HEK293 (cell line): ENCODE results near the gene PLCH2.

Experiments
- BCL11B ChIP-seq: fragments of 450-650 bp; formaldehyde crosslinking; IDR thresholded peaks from 2 replicates; pipeline ENCODE4 v1.5.1; 2016; ENCODE audit warnings: low read depth, missing biosample characterization, missing genetic modification characterization
- GLIS1 ChIP-seq: fragments of 450-650 bp; formaldehyde crosslinking; IDR thresholded peaks from 2 replicates; pipeline ENCODE4 v1.5.1; 2016; ENCODE audit warnings: missing biosample characterization, missing genetic modification characterization
- GLIS2 ChIP-seq: fragments of 450-650 bp; formaldehyde crosslinking; IDR thresholded peaks from 2 replicates; pipeline ENCODE4 v1.5.1; 2016; ENCODE audit warnings: missing biosample characterization, missing genetic modification characterization
- HOXC10 ChIP-seq: sonication (generic); formaldehyde crosslinking; IDR thresholded peaks from 2 replicates; pipeline ENCODE4 v1.8.1; 2023; ENCODE audit warnings: mild to moderate bottlenecking, missing genetic modification reagents
- KLF10 ChIP-seq: fragments of 450-650 bp; IDR thresholded peaks from 2 replicates; pipeline ENCODE4 v1.5.1; 2018; ENCODE audit warnings: missing biosample characterization, mild to moderate bottlenecking, missing genetic modification characterization
- KLF7 ChIP-seq: fragments of 450-650 bp; formaldehyde crosslinking; IDR thresholded peaks from 2 replicates; pipeline ENCODE4 v1.5.1; 2016; ENCODE audit warnings: missing biosample characterization, missing genetic modification characterization, borderline replicate concordance
- KLF8 ChIP-seq: fragments of 450-650 bp; formaldehyde crosslinking; IDR thresholded peaks from 2 replicates; pipeline ENCODE4 v1.5.1; 2016; ENCODE audit warnings: missing biosample characterization, missing genetic modification characterization
- PRDM1 ChIP-seq: fragments of 450-650 bp; formaldehyde crosslinking; IDR thresholded peaks from 2 replicates; pipeline ENCODE4; 2016; ENCODE audit warnings: missing biosample characterization, missing genetic modification characterization
- SCRT1 ChIP-seq: fragments of 450-650 bp; formaldehyde crosslinking; IDR thresholded peaks from 2 replicates; pipeline ENCODE4 v1.5.1; 2016; ENCODE audit warnings: missing biosample characterization, missing genetic modification characterization, borderline replicate concordance
- SCRT2 ChIP-seq: fragments of 450-650 bp; formaldehyde crosslinking; IDR thresholded peaks from 2 replicates; pipeline ENCODE4 v1.5.1; 2016; ENCODE audit warnings: missing biosample characterization, missing genetic modification characterization
- SP3 ChIP-seq: fragments of 450-650 bp; formaldehyde crosslinking; IDR thresholded peaks from 2 replicates; pipeline ENCODE4 v1.5.1; 2016; ENCODE audit warnings: missing biosample characterization, missing genetic modification characterization
- SP7 ChIP-seq: fragments of 450-650 bp; formaldehyde crosslinking; IDR thresholded peaks from 2 replicates; pipeline ENCODE4 v1.5.1; 2016; ENCODE audit warnings: missing biosample characterization, missing genetic modification characterization
- YY2 ChIP-seq: fragments of 450-650 bp; formaldehyde crosslinking; IDR thresholded peaks from 2 replicates; pipeline ENCODE4 v1.5.1; 2016; ENCODE audit warnings: missing biosample characterization, missing genetic modification characterization
- ZBTB17 ChIP-seq: fragments of 450-650 bp; formaldehyde crosslinking; IDR thresholded peaks from 2 replicates; pipeline ENCODE4 v1.5.1; 2016; ENCODE audit warnings: missing biosample characterization, missing genetic modification characterization
- ZBTB7A ChIP-seq: fragments of 450-650 bp; formaldehyde crosslinking; IDR thresholded peaks from 2 replicates; pipeline ENCODE4 v1.5.1; 2016; ENCODE audit warnings: low read depth, missing biosample characterization, missing genetic modification characterization
- ZFHX2 ChIP-seq: fragments of 450-650 bp; formaldehyde crosslinking; conservative IDR thresholded peaks from 2 replicates; pipeline ENCODE4 v1.5.1; 2016; ENCODE audit warnings: missing biosample characterization, missing genetic modification characterization
- ZNF112 ChIP-seq: fragments of 450-650 bp; formaldehyde crosslinking; IDR thresholded peaks from 2 replicates; pipeline ENCODE4 v1.5.0; 2017; ENCODE audit warnings: missing biosample characterization, missing genetic modification characterization
- ZNF211 ChIP-seq: fragments of 450-650 bp; formaldehyde crosslinking; IDR thresholded peaks from 2 replicates; pipeline ENCODE4 v1.5.1; 2016; ENCODE audit warnings: low read depth, missing biosample characterization, missing genetic modification characterization
- ZNF341 ChIP-seq: fragments of 450-650 bp; formaldehyde crosslinking; IDR thresholded peaks from 2 replicates; pipeline ENCODE4; 2016; ENCODE audit warnings: low read depth, missing biosample characterization, missing genetic modification characterization
- ZNF404 ChIP-seq: fragments of 450-650 bp; formaldehyde crosslinking; IDR thresholded peaks from 2 replicates; pipeline ENCODE4 v1.5.1; 2017; ENCODE audit warnings: missing biosample characterization, missing genetic modification characterization
- ZNF510 ChIP-seq: fragments of 450-650 bp; formaldehyde crosslinking; IDR thresholded peaks from 2 replicates; pipeline ENCODE4 v1.5.1; 2018; ENCODE audit warnings: mild to moderate bottlenecking, missing genetic modification characterization, missing biosample characterization; ENCODE audit not compliant: insufficient replicate concordance
- ZNF624 ChIP-seq: fragments of 450-650 bp; formaldehyde crosslinking; IDR thresholded peaks from 2 replicates; pipeline ENCODE4 v1.5.1; 2017; ENCODE audit warnings: missing biosample characterization, missing genetic modification characterization
- ZNF777 ChIP-seq: fragments of 450-650 bp; formaldehyde crosslinking; IDR thresholded peaks from 2 replicates; pipeline ENCODE4 v1.5.1; 2017; ENCODE audit warnings: missing biosample characterization, missing genetic modification characterization, borderline replicate concordance
- ZXDB ChIP-seq: fragments of 450-650 bp; formaldehyde crosslinking; IDR thresholded peaks from 2 replicates; pipeline ENCODE4 v1.5.1; 2016; ENCODE audit warnings: missing biosample characterization, missing genetic modification characterization
- TF ChIP-seq, protein P1 (sequence below): fragments of 450-650 bp; formaldehyde crosslinking; IDR thresholded peaks from 2 replicates; pipeline ENCODE4 v1.5.1; 2016; ENCODE audit warnings: missing biosample characterization, missing genetic modification characterization
- TF ChIP-seq, protein P2 (sequence below): fragments of 450-650 bp; formaldehyde crosslinking; IDR thresholded peaks from 2 replicates; pipeline ENCODE4 v1.5.1; 2016; ENCODE audit warnings: missing biosample characterization, missing genetic modification characterization, borderline replicate concordance
- TF ChIP-seq, protein P3 (sequence below): fragments of 450-650 bp; formaldehyde crosslinking; IDR thresholded peaks from 2 replicates; pipeline ENCODE4 v1.5.1; 2016; ENCODE audit warnings: missing biosample characterization, missing genetic modification characterization, borderline replicate concordance
- TF ChIP-seq, protein P4 (sequence below): fragments of 450-650 bp; IDR thresholded peaks from 2 replicates; pipeline ENCODE4 v1.5.1; 2018; ENCODE audit warnings: missing biosample characterization, mild to moderate bottlenecking, missing genetic modification characterization
- TF ChIP-seq, protein P5 (sequence below): fragments of 450-650 bp; formaldehyde crosslinking; IDR thresholded peaks from 2 replicates; pipeline ENCODE4 v1.5.1; 2016; ENCODE audit warnings: missing biosample characterization, missing genetic modification characterization

Gene PLCH2

DNA sequence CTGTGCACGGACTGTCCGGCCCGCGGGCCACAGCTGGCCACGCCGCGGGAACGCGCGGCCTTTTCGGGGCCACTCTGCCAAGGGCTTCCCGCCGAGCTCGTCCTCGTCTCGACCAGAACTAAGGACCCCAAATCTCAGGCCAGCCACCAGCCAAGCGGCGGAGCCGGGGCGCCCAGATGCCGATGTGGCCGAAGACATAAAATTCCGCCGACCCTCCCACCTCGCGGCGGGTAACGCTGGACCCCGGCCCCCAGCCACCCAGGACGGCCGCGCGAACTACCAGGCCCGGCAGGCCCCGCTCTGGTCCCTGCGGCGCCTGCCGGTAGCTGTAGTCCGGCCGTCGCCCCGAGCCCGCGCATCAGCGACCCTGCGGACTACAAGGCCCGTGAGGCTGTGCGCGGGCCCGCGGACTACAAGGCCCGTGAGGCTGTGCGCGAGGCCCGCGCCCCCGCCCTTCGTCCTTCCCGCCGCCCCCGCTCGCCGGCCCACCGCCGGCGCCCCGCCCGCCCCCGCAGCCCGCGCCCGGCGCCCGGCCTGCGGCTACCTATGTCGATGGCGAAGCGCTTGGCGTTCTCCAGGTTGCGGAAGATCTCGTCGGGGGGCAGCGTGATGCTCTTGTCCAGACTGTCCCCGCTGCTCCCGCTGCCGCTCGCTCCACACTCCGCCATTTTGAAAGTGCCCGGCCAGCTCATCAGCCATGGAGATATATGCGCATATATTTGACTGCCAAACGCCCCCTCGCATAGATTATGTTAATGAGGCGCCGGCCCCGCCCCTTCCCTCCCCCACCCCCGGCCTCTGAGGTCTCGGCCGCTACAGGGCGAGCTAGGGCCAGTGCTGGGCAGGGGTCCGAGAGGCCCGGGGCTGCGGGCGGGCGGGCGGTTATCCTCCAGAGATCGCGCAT, 50.1 kb downstream of the PLCH2 start, which contains the start of gene PANK4 (continued):
- TF ChIP-seq, protein P1, sequence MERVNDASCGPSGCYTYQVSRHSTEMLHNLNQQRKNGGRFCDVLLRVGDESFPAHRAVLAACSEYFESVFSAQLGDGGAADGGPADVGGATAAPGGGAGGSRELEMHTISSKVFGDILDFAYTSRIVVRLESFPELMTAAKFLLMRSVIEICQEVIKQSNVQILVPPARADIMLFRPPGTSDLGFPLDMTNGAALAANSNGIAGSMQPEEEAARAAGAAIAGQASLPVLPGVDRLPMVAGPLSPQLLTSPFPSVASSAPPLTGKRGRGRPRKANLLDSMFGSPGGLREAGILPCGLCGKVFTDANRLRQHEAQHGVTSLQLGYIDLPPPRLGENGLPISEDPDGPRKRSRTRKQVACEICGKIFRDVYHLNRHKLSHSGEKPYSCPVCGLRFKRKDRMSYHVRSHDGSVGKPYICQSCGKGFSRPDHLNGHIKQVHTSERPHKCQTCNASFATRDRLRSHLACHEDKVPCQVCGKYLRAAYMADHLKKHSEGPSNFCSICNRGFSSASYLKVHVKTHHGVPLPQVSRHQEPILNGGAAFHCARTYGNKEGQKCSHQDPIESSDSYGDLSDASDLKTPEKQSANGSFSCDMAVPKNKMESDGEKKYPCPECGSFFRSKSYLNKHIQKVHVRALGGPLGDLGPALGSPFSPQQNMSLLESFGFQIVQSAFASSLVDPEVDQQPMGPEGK (tag by site-specific recombination): peak; percentile 67
- 0 out of 2 replicates have a peak, but pooled peaks have one; percentile 24 for TF ChIP-seq YY2 (tag by site-specific recombination)
- no peak for TF ChIP-seq SP7 (tag by site-specific recombination)
- peak; percentile 72; the same call in 1 of the 2 replicates for TF ChIP-seq KLF8 (tag by site-specific recombination)
- no peak for TF ChIP-seq ZNF777 (tag by site-specific recombination)
- TF ChIP-seq ZNF404: no peak
- TF ChIP-seq KLF10: no peak
- TF ChIP-seq, protein P2, sequence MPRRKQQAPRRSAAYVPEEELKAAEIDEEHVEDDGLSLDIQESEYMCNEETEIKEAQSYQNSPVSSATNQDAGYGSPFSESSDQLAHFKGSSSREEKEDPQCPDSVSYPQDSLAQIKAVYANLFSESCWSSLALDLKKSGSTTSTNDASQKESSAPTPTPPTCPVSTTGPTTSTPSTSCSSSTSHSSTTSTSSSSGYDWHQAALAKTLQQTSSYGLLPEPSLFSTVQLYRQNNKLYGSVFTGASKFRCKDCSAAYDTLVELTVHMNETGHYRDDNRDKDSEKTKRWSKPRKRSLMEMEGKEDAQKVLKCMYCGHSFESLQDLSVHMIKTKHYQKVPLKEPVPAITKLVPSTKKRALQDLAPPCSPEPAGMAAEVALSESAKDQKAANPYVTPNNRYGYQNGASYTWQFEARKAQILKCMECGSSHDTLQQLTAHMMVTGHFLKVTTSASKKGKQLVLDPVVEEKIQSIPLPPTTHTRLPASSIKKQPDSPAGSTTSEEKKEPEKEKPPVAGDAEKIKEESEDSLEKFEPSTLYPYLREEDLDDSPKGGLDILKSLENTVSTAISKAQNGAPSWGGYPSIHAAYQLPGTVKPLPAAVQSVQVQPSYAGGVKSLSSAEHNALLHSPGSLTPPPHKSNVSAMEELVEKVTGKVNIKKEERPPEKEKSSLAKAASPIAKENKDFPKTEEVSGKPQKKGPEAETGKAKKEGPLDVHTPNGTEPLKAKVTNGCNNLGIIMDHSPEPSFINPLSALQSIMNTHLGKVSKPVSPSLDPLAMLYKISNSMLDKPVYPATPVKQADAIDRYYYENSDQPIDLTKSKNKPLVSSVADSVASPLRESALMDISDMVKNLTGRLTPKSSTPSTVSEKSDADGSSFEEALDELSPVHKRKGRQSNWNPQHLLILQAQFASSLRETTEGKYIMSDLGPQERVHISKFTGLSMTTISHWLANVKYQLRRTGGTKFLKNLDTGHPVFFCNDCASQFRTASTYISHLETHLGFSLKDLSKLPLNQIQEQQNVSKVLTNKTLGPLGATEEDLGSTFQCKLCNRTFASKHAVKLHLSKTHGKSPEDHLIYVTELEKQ: no peak
- TF ChIP-seq ZNF510: no peak
- no peak for TF ChIP-seq ZNF112
- TF ChIP-seq, protein P3, sequence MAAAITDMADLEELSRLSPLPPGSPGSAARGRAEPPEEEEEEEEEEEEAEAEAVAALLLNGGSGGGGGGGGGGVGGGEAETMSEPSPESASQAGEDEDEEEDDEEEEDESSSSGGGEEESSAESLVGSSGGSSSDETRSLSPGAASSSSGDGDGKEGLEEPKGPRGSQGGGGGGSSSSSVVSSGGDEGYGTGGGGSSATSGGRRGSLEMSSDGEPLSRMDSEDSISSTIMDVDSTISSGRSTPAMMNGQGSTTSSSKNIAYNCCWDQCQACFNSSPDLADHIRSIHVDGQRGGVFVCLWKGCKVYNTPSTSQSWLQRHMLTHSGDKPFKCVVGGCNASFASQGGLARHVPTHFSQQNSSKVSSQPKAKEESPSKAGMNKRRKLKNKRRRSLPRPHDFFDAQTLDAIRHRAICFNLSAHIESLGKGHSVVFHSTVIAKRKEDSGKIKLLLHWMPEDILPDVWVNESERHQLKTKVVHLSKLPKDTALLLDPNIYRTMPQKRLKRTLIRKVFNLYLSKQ (tag by site-specific recombination): no peak
- TF ChIP-seq SP3 (tag by site-specific recombination): peak; percentile 48
- no peak for TF ChIP-seq PRDM1 (tag by site-specific recombination)
- no peak for TF ChIP-seq SCRT1
- no peak for TF ChIP-seq HOXC10 (CRISPR knock-in tag)
- no peak; the same call in 1 of the 2 replicates for TF ChIP-seq ZBTB17
- TF ChIP-seq ZFHX2 (tag by site-specific recombination): peak; percentile 49; the same call in 1 of the 2 replicates
- TF ChIP-seq ZNF211: no peak
- TF ChIP-seq, protein P4, sequence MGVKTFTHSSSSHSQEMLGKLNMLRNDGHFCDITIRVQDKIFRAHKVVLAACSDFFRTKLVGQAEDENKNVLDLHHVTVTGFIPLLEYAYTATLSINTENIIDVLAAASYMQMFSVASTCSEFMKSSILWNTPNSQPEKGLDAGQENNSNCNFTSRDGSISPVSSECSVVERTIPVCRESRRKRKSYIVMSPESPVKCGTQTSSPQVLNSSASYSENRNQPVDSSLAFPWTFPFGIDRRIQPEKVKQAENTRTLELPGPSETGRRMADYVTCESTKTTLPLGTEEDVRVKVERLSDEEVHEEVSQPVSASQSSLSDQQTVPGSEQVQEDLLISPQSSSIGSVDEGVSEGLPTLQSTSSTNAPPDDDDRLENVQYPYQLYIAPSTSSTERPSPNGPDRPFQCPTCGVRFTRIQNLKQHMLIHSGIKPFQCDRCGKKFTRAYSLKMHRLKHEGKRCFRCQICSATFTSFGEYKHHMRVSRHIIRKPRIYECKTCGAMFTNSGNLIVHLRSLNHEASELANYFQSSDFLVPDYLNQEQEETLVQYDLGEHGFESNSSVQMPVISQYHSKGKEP (tag by site-specific recombination): 0 out of 2 replicates have a peak, but pooled peaks have one; percentile 14
- TF ChIP-seq ZXDB (tag by site-specific recombination): peak; percentile 66
- 0 out of 2 replicates have a peak, but pooled peaks have one; percentile 44 for TF ChIP-seq GLIS2 (tag by site-specific recombination)
- TF ChIP-seq ZNF341: no peak
- peak; percentile 40; the same call in 1 of the 2 replicates for TF ChIP-seq GLIS1 (tag by site-specific recombination)
- TF ChIP-seq ZBTB7A (tag by site-specific recombination): peak; percentile 78; the same call in 1 of the 2 replicates
- TF ChIP-seq, protein P5, sequence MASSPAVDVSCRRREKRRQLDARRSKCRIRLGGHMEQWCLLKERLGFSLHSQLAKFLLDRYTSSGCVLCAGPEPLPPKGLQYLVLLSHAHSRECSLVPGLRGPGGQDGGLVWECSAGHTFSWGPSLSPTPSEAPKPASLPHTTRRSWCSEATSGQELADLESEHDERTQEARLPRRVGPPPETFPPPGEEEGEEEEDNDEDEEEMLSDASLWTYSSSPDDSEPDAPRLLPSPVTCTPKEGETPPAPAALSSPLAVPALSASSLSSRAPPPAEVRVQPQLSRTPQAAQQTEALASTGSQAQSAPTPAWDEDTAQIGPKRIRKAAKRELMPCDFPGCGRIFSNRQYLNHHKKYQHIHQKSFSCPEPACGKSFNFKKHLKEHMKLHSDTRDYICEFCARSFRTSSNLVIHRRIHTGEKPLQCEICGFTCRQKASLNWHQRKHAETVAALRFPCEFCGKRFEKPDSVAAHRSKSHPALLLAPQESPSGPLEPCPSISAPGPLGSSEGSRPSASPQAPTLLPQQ (tag by site-specific recombination): peak; percentile 59; the same call in 1 of the 2 replicates
- no peak for TF ChIP-seq ZNF624 (tag by site-specific recombination)
- no peak for TF ChIP-seq KLF7 (tag by site-specific recombination)
- no peak for TF ChIP-seq SCRT2
- no peak; the same call in 1 of the 2 replicates for TF ChIP-seq BCL11B (tag by site-specific recombination)
